GM12801 (cell line): ENCODE measurements around the gene DYRK3.

Experiments
- CTCF ChIP-seq: IDR thresholded peaks from one replicate; pipeline ENCODE4 v1.5.1; 2011; ENCODE audit warnings: control low read depth; ENCODE audit not compliant: insufficient read length; ENCODE audit errors: extremely low read depth

The DYRK3 gene

DNA sequence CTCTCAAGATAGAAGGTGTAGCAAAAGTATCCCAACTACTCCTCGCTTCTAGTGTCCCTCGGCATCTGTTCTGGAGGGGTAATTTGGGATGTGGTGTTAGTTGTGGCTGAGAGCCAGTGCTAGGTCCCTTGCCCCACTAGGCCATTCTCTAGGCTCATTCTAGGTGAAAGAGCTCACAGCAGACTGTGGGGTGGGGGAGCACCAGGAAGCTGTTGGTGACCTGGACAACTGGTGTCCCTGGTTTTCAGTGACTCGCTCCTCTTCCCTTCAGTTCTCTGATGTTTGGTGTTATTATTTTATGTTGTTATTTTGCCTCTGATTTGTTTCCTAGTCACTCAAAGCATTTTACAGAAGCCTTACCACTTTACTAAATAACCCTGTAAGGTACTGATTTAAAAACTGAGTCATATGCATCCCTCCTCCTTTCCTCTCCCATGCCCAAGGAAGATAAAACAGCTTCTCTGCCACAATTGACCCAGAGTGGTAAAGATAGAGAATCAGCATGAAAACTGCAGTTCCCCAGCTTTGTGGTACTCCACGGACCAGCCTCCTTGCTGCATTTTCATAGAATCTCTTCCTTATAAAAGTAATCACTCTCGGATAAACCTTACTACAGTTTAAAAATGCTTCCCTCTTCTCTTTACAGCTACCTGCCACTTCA is 14.1 kb downstream of the DYRK3 start:
- TF ChIP-seq CTCF: no peak

GRCh38 chr1:206651014-206651413 is 15.7 kb downstream of the DYRK3 start:
- no peak for TF ChIP-seq CTCF

DNA sequence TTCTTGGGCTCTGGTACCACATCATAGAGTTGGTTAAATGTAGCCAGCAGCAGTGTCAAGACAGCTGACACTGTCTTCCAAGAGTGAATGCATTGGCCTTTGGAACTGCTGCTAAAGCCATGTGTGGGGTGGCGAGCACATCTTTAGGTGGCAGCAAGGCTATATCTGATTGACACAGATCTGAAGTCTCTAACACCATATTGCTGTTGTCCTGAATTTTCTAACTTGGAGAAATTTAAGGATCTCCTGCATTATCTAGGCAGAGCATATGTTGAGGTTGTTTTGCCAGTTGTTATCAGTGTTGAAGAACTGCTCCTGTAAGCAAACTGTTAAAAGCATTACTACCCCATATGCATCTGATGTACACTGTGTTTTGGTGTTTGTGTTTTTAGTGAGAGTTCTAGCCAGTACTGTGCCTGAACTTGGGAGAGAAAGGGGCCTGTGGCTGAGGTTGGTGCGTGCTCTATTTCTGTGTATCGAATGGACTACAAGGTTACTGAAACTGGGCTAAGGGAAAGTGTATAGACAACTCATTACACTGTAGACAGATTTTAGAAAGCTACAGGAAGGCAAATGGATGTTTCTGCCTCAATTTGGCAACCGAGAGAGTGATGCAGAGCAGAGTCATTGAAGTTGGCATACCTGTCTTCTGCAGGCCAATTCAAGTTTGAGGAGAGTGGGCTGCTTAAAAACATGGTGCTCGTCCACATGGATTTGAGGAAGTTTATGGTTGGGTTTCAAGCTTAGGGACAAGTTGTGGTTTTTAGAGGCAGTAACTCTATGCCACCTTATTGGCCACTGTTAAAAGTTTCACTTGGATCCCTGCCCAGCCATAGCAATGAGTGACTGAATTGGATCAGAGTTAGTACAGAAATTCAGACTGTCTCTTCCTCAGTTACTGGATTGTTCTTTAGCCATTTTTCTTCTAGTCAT is 16.9 kb downstream of the DYRK3 start:
- no peak for TF ChIP-seq CTCF

GRCh38 chr1:206653715-206654459 is 18.6 kb downstream of the DYRK3 start:
- TF ChIP-seq CTCF: no peak

DNA sequence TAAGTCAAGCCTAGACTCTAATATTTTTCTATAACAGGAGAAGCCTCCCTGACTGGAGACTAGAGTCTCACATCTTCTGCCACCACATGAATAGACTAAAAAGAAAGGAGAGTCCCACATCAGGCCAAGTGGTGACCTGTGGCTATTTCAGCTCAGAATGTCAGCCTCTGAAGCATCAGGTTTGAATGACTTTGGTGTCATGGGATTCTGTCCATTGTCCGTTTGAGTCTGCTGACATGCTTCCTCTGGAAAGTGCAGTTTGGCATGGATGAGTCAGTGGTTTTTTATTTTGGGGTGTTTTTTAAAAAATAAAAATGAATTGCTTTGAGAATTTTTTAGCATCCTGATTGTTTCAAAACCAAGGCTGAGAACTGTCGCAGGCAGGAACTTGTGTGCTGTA is 19.5 kb downstream of the DYRK3 start:
- no peak for TF ChIP-seq CTCF

DNA sequence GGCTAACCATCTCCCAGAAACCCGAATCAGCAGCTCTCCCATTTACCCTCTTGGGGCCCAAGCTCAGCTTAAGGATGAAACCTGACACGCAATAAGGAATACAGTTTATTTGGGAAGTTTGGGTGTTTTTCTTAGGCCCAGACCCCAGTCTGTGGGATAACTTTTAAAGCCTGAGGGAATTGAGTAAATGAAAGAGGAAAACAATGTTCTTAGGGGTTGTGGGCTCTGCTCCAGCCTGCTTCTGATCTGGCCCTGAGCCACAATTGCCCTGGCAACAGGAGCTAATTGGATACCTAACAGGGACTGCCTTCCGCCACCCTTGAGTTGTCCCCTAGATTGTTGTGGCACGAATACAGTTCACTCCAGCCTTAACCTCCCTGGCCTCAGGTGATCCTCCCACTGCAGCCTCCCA is 20.1 kb downstream of the DYRK3 start:
- no peak for TF ChIP-seq CTCF

DNA sequence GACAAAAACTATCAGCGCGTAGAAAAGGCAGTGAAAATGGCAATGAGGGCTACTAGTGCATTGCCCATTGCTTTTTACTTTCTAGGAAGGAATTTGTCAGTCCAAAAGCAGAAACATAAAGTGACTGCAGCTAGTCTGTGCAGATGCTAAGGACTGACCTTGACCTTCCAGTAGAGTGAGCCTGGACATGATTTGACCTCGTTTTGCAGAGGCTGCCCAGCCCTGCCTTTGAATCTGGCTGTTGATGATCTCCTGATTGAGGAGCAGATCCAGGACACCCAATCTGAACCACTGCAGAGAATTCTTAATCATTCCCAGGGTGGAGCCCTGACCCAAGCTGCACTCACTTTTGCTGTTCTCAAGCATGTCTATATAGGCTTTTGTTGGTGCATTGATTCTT is 21.6 kb downstream of the DYRK3 start:
- no peak for TF ChIP-seq CTCF
